ENCODE measurements around the gene CACNA1C.
A peak's percentile ranks its signal among the peaks of the same experiment; 100 is the strongest.

Gene CACNA1C

DNA sequence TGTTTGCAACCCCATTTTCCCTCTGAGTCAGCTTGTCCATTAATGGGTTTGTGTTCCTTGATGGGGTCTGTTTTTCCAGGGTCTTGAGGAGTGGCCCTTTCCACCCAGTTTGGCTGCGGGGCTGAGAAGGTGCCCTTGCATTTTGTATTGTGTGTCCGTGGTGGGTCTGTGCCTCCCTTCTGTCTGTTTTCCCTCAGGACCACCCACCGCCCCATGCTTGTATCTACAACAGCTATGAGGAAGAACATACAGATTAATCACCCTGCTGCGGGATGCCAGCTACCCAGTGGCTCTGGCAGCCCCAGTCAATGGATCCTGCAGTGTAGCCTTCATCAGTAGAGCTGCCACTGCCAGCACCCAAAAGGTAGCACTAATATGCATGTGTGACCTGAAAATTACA lies 235.7 kb downstream of the CACNA1C start:
- in situ Hi-C loops (cut with HindIII; ENCODE audit: low sequenced_read_pairs) = no loop called here
- DNase-seq (ENCODE audit: low read depth) = no peak
- H3K4me3 ChIP-seq (ENCODE audit: low read depth, low read length) = no peak overlapping the region
- TF ChIP-seq, protein P1, sequence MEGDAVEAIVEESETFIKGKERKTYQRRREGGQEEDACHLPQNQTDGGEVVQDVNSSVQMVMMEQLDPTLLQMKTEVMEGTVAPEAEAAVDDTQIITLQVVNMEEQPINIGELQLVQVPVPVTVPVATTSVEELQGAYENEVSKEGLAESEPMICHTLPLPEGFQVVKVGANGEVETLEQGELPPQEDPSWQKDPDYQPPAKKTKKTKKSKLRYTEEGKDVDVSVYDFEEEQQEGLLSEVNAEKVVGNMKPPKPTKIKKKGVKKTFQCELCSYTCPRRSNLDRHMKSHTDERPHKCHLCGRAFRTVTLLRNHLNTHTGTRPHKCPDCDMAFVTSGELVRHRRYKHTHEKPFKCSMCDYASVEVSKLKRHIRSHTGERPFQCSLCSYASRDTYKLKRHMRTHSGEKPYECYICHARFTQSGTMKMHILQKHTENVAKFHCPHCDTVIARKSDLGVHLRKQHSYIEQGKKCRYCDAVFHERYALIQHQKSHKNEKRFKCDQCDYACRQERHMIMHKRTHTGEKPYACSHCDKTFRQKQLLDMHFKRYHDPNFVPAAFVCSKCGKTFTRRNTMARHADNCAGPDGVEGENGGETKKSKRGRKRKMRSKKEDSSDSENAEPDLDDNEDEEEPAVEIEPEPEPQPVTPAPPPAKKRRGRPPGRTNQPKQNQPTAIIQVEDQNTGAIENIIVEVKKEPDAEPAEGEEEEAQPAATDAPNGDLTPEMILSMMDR (IDR thresholded peaks at IDR 0.05; ENCODE audit: low read depth, low read length, missing control alignments) = no peak

GRCh38 chr12:2288875-2289274 lies 236.1 kb downstream of the CACNA1C start:
- no peak for DNase-seq (ENCODE audit: low read depth)
- H3K4me3 ChIP-seq (ENCODE audit: low read depth, low read length) = no peak overlapping the region
- TF ChIP-seq, protein P1 (IDR thresholded peaks at IDR 0.05; ENCODE audit: low read depth, low read length, missing control alignments) = no peak
- in situ Hi-C loops (cut with HindIII; ENCODE audit: low sequenced_read_pairs) = no loop called here

DNA sequence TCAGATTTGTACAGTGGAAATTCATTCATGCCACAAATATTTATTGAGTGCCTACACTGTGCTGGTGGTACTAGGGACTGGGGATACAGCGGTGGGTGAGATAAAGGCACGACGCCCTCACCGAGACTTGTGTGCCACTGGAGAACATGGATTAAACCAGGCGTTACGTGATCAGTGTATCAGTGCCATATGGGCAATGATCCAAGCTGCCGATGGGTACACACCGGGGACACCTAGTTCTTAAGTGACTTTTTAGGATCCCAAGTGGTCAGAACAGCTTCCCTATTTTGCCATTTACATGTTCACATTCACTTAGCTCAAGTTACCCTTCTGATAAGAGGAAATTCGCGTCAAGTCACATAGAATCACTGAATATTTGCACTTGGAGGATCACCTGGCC lies 236.7 kb downstream of the CACNA1C start:
- TF ChIP-seq, protein P1 (IDR thresholded peaks at IDR 0.05; ENCODE audit: low read depth, low read length, missing control alignments) = no peak
- in situ Hi-C loops (cut with HindIII; ENCODE audit: low sequenced_read_pairs) = no loop called here
- no peak overlapping the region for H3K4me3 ChIP-seq (ENCODE audit: low read depth, low read length)
- no peak for DNase-seq (ENCODE audit: low read depth)

DNA sequence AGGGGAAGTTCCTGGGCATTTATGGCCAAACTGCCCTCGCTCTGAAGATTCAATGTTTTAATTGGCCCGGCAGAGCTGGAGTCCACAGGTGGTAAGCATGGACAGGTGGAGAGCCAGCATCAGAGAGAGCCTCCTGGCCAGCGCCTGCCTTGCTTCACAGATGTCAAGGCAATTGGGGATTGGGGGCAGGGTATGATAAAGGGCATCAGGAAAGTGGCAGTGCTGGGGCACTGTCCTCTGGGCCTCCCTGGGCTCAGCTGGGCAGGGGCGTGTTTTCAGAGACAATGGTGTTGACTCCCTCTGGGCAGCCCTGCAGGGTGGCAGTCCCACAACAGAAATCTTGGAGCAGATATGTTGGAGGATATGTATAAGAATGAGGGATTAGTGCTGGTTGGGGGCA lies 237.3 kb downstream of the CACNA1C start:
- TF ChIP-seq, protein P1 (IDR thresholded peaks at IDR 0.05; ENCODE audit: low read depth, low read length, missing control alignments) = no peak
- DNase-seq (ENCODE audit: low read depth) = no peak
- no peak overlapping the region for H3K4me3 ChIP-seq (ENCODE audit: low read depth, low read length)
- in situ Hi-C loops (cut with HindIII; ENCODE audit: low sequenced_read_pairs) = no loop called here

GRCh38 chr12:2290516-2291065 lies 237.8 kb downstream of the CACNA1C start:
- no peak overlapping the region for H3K4me3 ChIP-seq (ENCODE audit: low read depth, low read length)
- in situ Hi-C loops (cut with HindIII; ENCODE audit: low sequenced_read_pairs) = no loop called here
- TF ChIP-seq, protein P1 (IDR thresholded peaks at IDR 0.05; ENCODE audit: low read depth, low read length, missing control alignments) = no peak
- no peak for DNase-seq (ENCODE audit: low read depth)

DNA sequence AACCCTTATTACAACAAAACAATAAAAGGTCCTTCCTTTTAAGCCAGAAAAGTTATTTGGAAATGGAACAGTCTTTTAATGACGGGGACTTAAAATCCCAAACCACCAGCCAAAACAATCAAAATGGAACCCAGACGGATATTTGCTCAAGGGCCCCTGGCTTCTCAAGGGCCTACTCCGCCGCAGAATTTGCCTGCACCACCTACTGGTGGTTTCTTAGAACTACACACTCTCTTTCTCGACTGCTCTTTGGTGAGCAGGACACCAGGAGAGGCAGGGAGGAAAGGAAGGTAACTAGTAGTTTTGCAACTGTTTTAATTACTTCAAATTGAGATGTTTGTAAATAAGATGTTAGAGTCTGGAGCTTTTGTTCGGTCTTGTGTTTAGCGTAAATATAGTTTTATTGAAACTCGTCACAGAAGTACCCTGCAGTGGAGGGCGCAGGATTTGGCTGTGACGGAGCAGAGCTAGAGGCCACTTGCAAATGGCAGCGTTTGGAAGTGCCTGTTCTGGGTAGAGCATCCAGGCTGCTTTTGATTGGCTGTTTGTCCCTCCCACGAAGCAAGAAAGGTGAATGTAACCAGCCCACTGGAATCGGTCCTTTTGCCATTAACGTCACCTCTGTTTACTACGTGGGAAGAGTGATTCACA lies 238.5 kb downstream of the CACNA1C start:
- TF ChIP-seq, protein P1 (IDR thresholded peaks at IDR 0.05; ENCODE audit: low read depth, low read length, missing control alignments) = peak; percentile 73
- DNase-seq (ENCODE audit: low read depth) = no peak
- in situ Hi-C loops (cut with HindIII; ENCODE audit: low sequenced_read_pairs) = no loop called here
- no peak overlapping the region for H3K4me3 ChIP-seq (ENCODE audit: low read depth, low read length)
